ENCODE measurements around the gene GDF10. TPM values are rescaled to one million over a fixed set of nuclear protein-coding genes. Genes with fewer than 3 reads are reported as not detected.

Gene GDF10
- polyA plus RNA-seq, 4 donors: 0.63 to 1.6 TPM; not detected in 2

- H3K27me3 ChIP-seq (ENCODE audit: control insufficient read depth in 3 of 3, insufficient read depth in 3 of 3, low read length in 3 of 3): peaks cover 0 to 44% (median 7%) of the 10 kb centered on the region in 3 donors
- FAIRE-seq (no peak), DNase-seq (no peak)
These were observed 1.3 kb upstream of the GDF10 start for GRCh38 chr10:47298715-47299114.

GRCh38 chr10:47300429-47300931 is 483 bp downstream of the GDF10 start:
- Histone ChIP-seq H3K4me3 (ENCODE audit: low read depth in 1 of 3, low read length in 3 of 3) (peak overlapping the region in 2 of 3 donors; percentile 19 to 37), H3K36me3 (ENCODE audit: control insufficient read depth in 3 of 3, insufficient read depth in 2 of 3, low read depth in 1 of 3, low read length in 3 of 3) (no peaks in the 10 kb centered on the region), H3K27me3 (ENCODE audit: control insufficient read depth in 3 of 3, insufficient read depth in 3 of 3, low read length in 3 of 3) (peaks cover 0 to 43% (median 7%) of the 10 kb centered on the region in 3 donors), H3K9me3 (ENCODE audit: control insufficient read depth in 2 of 2, insufficient read depth in 1 of 2, low read depth in 1 of 2, low read length in 1 of 2) (no peaks in the 10 kb centered on the region), H3K4me1 (ENCODE audit: control insufficient read depth in 3 of 3, insufficient read depth in 2 of 3, low read depth in 1 of 3, low read length in 2 of 3) (peaks cover 0 to 3% (median 0%) of the 10 kb centered on the region in 3 donors), H3K27ac (ENCODE audit: low read depth in 1 of 3, low read length in 2 of 3) (no peak overlapping the region)
- peak; percentile 6 to 16 for DNase-seq
- no peak for FAIRE-seq
- WGBS, 3 donors: 3 to 4% (median 4%) methylated on average over 25 to 57 of the region's 57 CpGs

More at GRCh38 chr10:47298715-47299114, 1.3 kb upstream of the GDF10 start:
- WGBS, 3 donors: 74 to 86% (median 75%) methylated on average over 1 of the region's 1 CpG
- no peaks in the 10 kb centered on the region for H3K36me3 ChIP-seq (ENCODE audit: control insufficient read depth in 3 of 3, insufficient read depth in 2 of 3, low read depth in 1 of 3, low read length in 3 of 3)
- H3K27ac ChIP-seq (ENCODE audit: low read depth in 1 of 3, low read length in 2 of 3): no peak overlapping the region
- no peaks in the 10 kb centered on the region for H3K9me3 ChIP-seq (ENCODE audit: control insufficient read depth in 2 of 2, insufficient read depth in 1 of 2, low read depth in 1 of 2, low read length in 1 of 2)
- peaks cover 0 to 3% (median 0%) of the 10 kb centered on the region in 3 donors for H3K4me1 ChIP-seq (ENCODE audit: control insufficient read depth in 3 of 3, insufficient read depth in 2 of 3, low read depth in 1 of 3, low read length in 2 of 3)
- no peak overlapping the region for H3K4me3 ChIP-seq (ENCODE audit: low read depth in 1 of 3, low read length in 3 of 3)

GRCh38 chr10:47301833-47302232 is 1.8 kb downstream of the GDF10 start:
- H3K9me3 ChIP-seq (ENCODE audit: control insufficient read depth in 2 of 2, insufficient read depth in 1 of 2, low read depth in 1 of 2, low read length in 1 of 2): no peaks in the 10 kb centered on the region
- H3K27me3 ChIP-seq (ENCODE audit: control insufficient read depth in 3 of 3, insufficient read depth in 3 of 3, low read length in 3 of 3): peaks cover 0 to 39% (median 7%) of the 10 kb centered on the region in 3 donors
- no peak overlapping the region for H3K4me3 ChIP-seq (ENCODE audit: low read depth in 1 of 3, low read length in 3 of 3)
- H3K27ac ChIP-seq (ENCODE audit: low read depth in 1 of 3, low read length in 2 of 3): no peak overlapping the region
- DNase-seq (no peak), FAIRE-seq (no peak)
- peaks cover 0 to 3% (median 0%) of the 10 kb centered on the region in 3 donors for H3K4me1 ChIP-seq (ENCODE audit: control insufficient read depth in 3 of 3, insufficient read depth in 2 of 3, low read depth in 1 of 3, low read length in 2 of 3)
- 71 to 87% (median 79%) methylated on average over 2 of the region's 2 CpGs for WGBS, 3 donors
- H3K36me3 ChIP-seq (ENCODE audit: control insufficient read depth in 3 of 3, insufficient read depth in 2 of 3, low read depth in 1 of 3, low read length in 3 of 3): no peaks in the 10 kb centered on the region

GRCh38 chr10:47303105-47303504 is 3.1 kb downstream of the GDF10 start:
- Histone ChIP-seq H3K27ac (ENCODE audit: low read depth in 1 of 3, low read length in 2 of 3) (no peak overlapping the region), H3K36me3 (ENCODE audit: control insufficient read depth in 3 of 3, insufficient read depth in 2 of 3, low read depth in 1 of 3, low read length in 3 of 3) (no peaks in the 10 kb centered on the region), H3K9me3 (ENCODE audit: control insufficient read depth in 2 of 2, insufficient read depth in 1 of 2, low read depth in 1 of 2, low read length in 1 of 2) (no peaks in the 10 kb centered on the region), H3K27me3 (ENCODE audit: control insufficient read depth in 3 of 3, insufficient read depth in 3 of 3, low read length in 3 of 3) (peaks cover 0 to 33% (median 7%) of the 10 kb centered on the region in 3 donors), H3K4me3 (ENCODE audit: low read depth in 1 of 3, low read length in 3 of 3) (no peak overlapping the region), H3K4me1 (ENCODE audit: control insufficient read depth in 3 of 3, insufficient read depth in 2 of 3, low read depth in 1 of 3, low read length in 2 of 3) (peaks cover 0 to 3% (median 0%) of the 10 kb centered on the region in 3 donors)
- DNase-seq (no peak), FAIRE-seq (no peak)
- WGBS, 3 donors: 85 to 93% (median 89%) methylated on average over 7 of the region's 7 CpGs

DNA sequence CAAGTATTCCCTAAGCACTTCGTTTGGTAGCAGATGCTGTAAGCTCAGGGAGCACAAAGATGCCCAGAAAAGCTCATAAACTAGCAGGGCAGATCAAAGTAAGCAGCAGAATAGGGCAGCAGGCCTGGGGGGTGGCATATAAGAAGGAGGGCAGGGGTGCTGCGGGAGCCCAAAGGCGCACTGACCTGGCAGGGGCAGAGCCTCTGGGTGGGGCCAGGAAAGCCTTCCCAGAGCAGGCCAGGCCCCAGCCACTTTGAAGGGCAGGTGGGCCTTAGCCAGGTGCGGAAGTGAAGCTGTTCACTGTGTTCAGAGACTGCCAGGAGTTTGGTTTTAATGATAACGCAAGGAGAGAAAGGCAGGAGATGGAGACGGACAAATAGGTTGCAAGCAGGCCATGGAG is 3.9 kb downstream of the GDF10 start:
- H3K27ac ChIP-seq (ENCODE audit: low read depth in 1 of 3, low read length in 2 of 3): no peak overlapping the region
- DNase-seq (no peak), FAIRE-seq (no peak)
- WGBS, 3 donors: 70 to 85% (median 79%) methylated on average over 6 of the region's 6 CpGs
- H3K36me3 ChIP-seq (ENCODE audit: control insufficient read depth in 3 of 3, insufficient read depth in 2 of 3, low read depth in 1 of 3, low read length in 3 of 3): no peaks in the 10 kb centered on the region
- H3K9me3 ChIP-seq (ENCODE audit: control insufficient read depth in 2 of 2, insufficient read depth in 1 of 2, low read depth in 1 of 2, low read length in 1 of 2): no peaks in the 10 kb centered on the region
- peaks cover 0 to 3% (median 0%) of the 10 kb centered on the region in 3 donors for H3K4me1 ChIP-seq (ENCODE audit: control insufficient read depth in 3 of 3, insufficient read depth in 2 of 3, low read depth in 1 of 3, low read length in 2 of 3)
- H3K27me3 ChIP-seq (ENCODE audit: control insufficient read depth in 3 of 3, insufficient read depth in 3 of 3, low read length in 3 of 3): peaks cover 0 to 34% (median 7%) of the 10 kb centered on the region in 3 donors
- no peak overlapping the region for H3K4me3 ChIP-seq (ENCODE audit: low read depth in 1 of 3, low read length in 3 of 3)

GRCh38 chr10:47305566-47305965 is 5.6 kb downstream of the GDF10 start:
- Histone ChIP-seq H3K36me3 (ENCODE audit: control insufficient read depth in 3 of 3, insufficient read depth in 2 of 3, low read depth in 1 of 3, low read length in 3 of 3) (no peaks in the 10 kb centered on the region), H3K27me3 (ENCODE audit: control insufficient read depth in 3 of 3, insufficient read depth in 3 of 3, low read length in 3 of 3) (peaks cover 0 to 31% (median 3%) of the 10 kb centered on the region in 3 donors), H3K9me3 (ENCODE audit: control insufficient read depth in 2 of 2, insufficient read depth in 1 of 2, low read depth in 1 of 2, low read length in 1 of 2) (no peaks in the 10 kb centered on the region), H3K4me3 (ENCODE audit: low read depth in 1 of 3, low read length in 3 of 3) (no peak overlapping the region), H3K4me1 (ENCODE audit: control insufficient read depth in 3 of 3, insufficient read depth in 2 of 3, low read depth in 1 of 3, low read length in 2 of 3) (peaks cover 0 to under 1% (median 0%) of the 10 kb centered on the region in 3 donors), H3K27ac (ENCODE audit: low read depth in 1 of 3, low read length in 2 of 3) (no peak overlapping the region)
- FAIRE-seq: no peak
- WGBS, 3 donors: 32 to 42% (median 32%) methylated on average over 2 of the region's 2 CpGs
- no peak for DNase-seq

- Histone ChIP-seq H3K36me3 (ENCODE audit: control insufficient read depth in 3 of 3, insufficient read depth in 2 of 3, low read depth in 1 of 3, low read length in 3 of 3) (no peaks in the 10 kb centered on the region), H3K27ac (ENCODE audit: low read depth in 1 of 3, low read length in 2 of 3) (no peak overlapping the region), H3K4me1 (ENCODE audit: control insufficient read depth in 3 of 3, insufficient read depth in 2 of 3, low read depth in 1 of 3, low read length in 2 of 3) (no peaks in the 10 kb centered on the region), H3K27me3 (ENCODE audit: control insufficient read depth in 3 of 3, insufficient read depth in 3 of 3, low read length in 3 of 3) (peaks cover 0 to 21% (median 0%) of the 10 kb centered on the region in 3 donors), H3K9me3 (ENCODE audit: control insufficient read depth in 2 of 2, insufficient read depth in 1 of 2, low read depth in 1 of 2, low read length in 1 of 2) (no peaks in the 10 kb centered on the region), H3K4me3 (ENCODE audit: low read depth in 1 of 3, low read length in 3 of 3) (no peak overlapping the region)
- no peak for FAIRE-seq
- DNase-seq: no peak
- 61 to 70% (median 70%) methylated on average over 10 of the region's 10 CpGs for WGBS, 3 donors
These were observed 6.6 kb downstream of the GDF10 start for GRCh38 chr10:47306387-47307210.

GRCh38 chr10:47307381-47307780 is 7.4 kb downstream of the GDF10 start:
- DNase-seq: no peak
- WGBS, 3 donors: 84 to 87% (median 86%) methylated on average over 3 of the region's 3 CpGs

More at GRCh38 chr10:47307381-47307780, 7.4 kb downstream of the GDF10 start:
- Histone ChIP-seq H3K27me3 (ENCODE audit: control insufficient read depth in 3 of 3, insufficient read depth in 3 of 3, low read length in 3 of 3) (peaks cover 0 to 15% (median 0%) of the 10 kb centered on the region in 3 donors), H3K9me3 (ENCODE audit: control insufficient read depth in 2 of 2, insufficient read depth in 1 of 2, low read depth in 1 of 2, low read length in 1 of 2) (no peaks in the 10 kb centered on the region), H3K4me3 (ENCODE audit: low read depth in 1 of 3, low read length in 3 of 3) (no peak overlapping the region), H3K27ac (ENCODE audit: low read depth in 1 of 3, low read length in 2 of 3) (no peak overlapping the region), H3K4me1 (ENCODE audit: control insufficient read depth in 3 of 3, insufficient read depth in 2 of 3, low read depth in 1 of 3, low read length in 2 of 3) (no peaks in the 10 kb centered on the region), H3K36me3 (ENCODE audit: control insufficient read depth in 3 of 3, insufficient read depth in 2 of 3, low read depth in 1 of 3, low read length in 3 of 3) (no peaks in the 10 kb centered on the region)
- FAIRE-seq: no peak

All from small intestine (tissue), 7 donors.